ENCODE results near the gene PSME2.

Gene PSME2

DNA sequence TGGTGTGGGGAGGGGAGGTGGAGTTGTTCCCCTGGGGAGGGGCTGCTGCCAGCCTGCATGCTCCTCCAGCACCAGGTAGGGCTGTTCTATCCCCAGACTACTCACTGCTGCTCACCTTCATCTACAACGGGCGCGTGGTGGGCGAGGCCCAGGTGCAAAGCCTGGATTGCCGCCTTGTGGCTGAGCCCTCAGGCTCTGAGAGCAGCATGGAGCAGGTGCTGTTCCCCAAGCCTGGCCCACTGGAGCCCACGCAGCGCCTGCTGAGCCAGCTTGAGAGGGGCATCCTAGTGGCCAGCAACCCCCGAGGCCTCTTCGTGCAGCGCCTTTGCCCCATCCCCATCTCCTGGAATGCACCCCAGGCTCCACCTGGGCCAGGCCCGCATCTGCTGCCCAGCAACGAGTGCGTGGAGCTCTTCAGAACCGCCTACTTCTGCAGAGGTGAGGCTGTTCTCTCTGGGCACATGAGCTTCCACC, 18.1 kb upstream of the PSME2 start:
- Histone ChIP-seq H3K9ac (ENCODE audit: low read depth, low read length) (no peak overlapping the region), H3K27ac (ENCODE audit: low read depth, low read length) (no peak overlapping the region), H3K4me1 (ENCODE audit: control insufficient read depth, insufficient read depth, low read length) (peaks cover 11% of the 10 kb centered on the region; the same call in 1 of the 2 replicates), H3K36me3 (ENCODE audit: control insufficient read depth, insufficient read depth, low read length) (peaks cover 39% of the 10 kb centered on the region), H3K27me3 (ENCODE audit: control insufficient read depth, insufficient read depth, low read length) (no peaks in the 10 kb centered on the region), H3K9me3 (ENCODE audit: control insufficient read depth, insufficient read depth, low read length) (no peaks in the 10 kb centered on the region), H3K4me3 (ENCODE audit: low read depth, low read length) (no peak overlapping the region)

DNA sequence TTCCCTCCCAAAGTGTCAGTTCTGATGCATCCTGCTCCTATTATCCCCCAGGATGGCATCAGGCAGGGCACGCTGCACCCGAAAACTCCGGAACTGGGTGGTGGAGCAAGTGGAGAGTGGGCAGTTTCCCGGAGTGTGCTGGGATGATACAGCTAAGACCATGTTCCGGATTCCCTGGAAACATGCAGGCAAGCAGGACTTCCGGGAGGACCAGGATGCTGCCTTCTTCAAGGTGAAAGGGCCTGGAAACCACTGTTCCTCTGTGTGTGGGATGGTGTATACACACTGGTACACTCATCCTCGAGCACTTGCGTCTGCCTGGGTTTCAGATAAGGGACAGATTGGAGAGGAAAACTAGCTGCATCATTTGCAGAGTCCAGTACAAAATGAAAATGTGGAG, 15.7 kb upstream of the PSME2 start:
- Histone ChIP-seq H3K36me3 (ENCODE audit: control insufficient read depth, insufficient read depth, low read length) (peaks cover 56% of the 10 kb centered on the region), H3K9me3 (ENCODE audit: control insufficient read depth, insufficient read depth, low read length) (no peaks in the 10 kb centered on the region), H3K4me3 (ENCODE audit: low read depth, low read length) (no peak overlapping the region), H3K4me1 (ENCODE audit: control insufficient read depth, insufficient read depth, low read length) (peaks cover 11% of the 10 kb centered on the region; the same call in 1 of the 2 replicates), H3K27ac (ENCODE audit: low read depth, low read length) (no peak overlapping the region), H3K27me3 (ENCODE audit: control insufficient read depth, insufficient read depth, low read length) (no peaks in the 10 kb centered on the region), H3K9ac (ENCODE audit: low read depth, low read length) (no peak overlapping the region)

DNA sequence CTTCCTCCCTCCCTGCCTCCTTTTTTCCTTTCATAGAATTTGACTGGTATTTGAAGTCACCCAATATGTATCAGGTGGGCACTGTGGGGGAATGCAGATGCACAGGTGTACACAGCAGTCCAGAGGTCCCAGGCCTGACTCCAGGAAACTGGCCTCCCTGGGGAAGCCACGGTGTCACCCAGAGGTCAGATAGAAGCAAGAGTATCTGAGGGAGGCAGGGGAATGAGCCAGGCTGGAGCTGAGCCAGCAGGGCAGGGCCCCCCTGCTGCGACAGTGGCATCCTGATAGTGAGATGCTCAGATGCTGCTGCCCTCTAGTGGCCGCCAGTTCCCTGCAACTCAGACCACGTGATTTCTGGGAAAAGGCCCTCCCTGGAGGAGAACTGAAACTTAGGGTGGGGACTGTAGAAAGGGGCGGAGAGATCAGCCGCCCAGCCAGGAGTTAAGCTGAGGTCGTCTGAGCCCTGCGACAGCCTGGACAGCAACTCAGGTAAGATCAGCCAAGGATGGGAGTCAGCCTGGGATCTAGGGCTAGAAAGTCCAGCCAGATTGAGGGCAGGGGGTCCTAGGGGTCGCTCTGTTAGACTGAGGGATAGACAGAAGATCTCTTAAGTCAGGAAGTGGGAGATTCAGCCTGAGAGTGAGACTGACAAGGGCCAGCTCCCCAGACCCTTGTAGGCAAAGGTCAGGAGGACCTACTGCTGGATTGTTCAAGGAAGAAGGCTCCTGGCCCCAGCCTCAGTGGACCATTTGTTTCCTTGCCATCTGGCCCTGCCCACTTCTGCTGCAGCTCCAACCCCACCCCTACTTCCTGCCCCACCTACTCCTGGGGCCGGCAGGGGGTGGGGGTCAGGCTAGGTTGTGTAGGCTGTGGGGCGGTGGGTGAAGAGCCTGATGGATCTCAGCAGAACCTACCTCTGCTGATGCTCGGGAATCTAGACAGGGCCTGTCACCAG, 14.7 kb upstream of the PSME2 start, which contains the start of gene IRF9:
IRF9 (plus strand) TSS at position 416 of the 955 bp plus-strand sequence. CDS start 880 bp downstream, outside the sequence.
- peaks cover 11% of the 10 kb centered on the region; the same call in 1 of the 2 replicates for H3K4me1 ChIP-seq (ENCODE audit: control insufficient read depth, insufficient read depth, low read length)
- H3K27ac ChIP-seq (ENCODE audit: low read depth, low read length): peak within 1 kb of the TSS; percentile 30
- peaks cover 63% of the 10 kb centered on the region for H3K36me3 ChIP-seq (ENCODE audit: control insufficient read depth, insufficient read depth, low read length)
- H3K4me3 ChIP-seq (ENCODE audit: low read depth, low read length): peak within 1 kb of the TSS; percentile 57
- H3K27me3 ChIP-seq (ENCODE audit: control insufficient read depth, insufficient read depth, low read length): no peaks in the 10 kb centered on the region
- no peak within 1 kb of the TSS for H3K9ac ChIP-seq (ENCODE audit: low read depth, low read length)
- no peaks in the 10 kb centered on the region for H3K9me3 ChIP-seq (ENCODE audit: control insufficient read depth, insufficient read depth, low read length)

DNA sequence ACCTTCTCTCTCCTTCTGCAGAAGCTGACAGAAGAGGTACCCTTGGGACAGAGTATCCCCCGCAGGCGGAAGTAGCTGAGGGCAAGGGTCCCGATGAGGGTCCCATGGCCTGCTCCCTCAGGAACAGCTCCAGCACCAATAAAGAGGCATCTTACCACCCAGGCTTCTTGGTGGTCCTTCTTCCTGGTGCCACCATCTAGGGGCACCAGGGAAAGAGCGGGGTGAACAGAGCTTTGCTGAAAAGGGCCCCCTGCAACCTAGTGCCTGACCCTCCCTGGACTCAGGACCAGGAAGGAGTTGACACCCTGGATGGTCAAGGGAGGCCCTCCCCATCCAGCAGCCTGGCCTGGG, 14.1 kb upstream of the PSME2 start:
- peaks cover 11% of the 10 kb centered on the region; the same call in 1 of the 2 replicates for H3K4me1 ChIP-seq (ENCODE audit: control insufficient read depth, insufficient read depth, low read length)
- H3K4me3 ChIP-seq (ENCODE audit: low read depth, low read length): no peak overlapping the region
- no peaks in the 10 kb centered on the region for H3K27me3 ChIP-seq (ENCODE audit: control insufficient read depth, insufficient read depth, low read length)
- H3K27ac ChIP-seq (ENCODE audit: low read depth, low read length): no peak overlapping the region
- H3K9me3 ChIP-seq (ENCODE audit: control insufficient read depth, insufficient read depth, low read length): no peaks in the 10 kb centered on the region
- peaks cover 63% of the 10 kb centered on the region for H3K36me3 ChIP-seq (ENCODE audit: control insufficient read depth, insufficient read depth, low read length)
- H3K9ac ChIP-seq (ENCODE audit: low read depth, low read length): no peak overlapping the region

GRCh38 chr14:24159777-24160498, 13.5 kb upstream of the PSME2 start:
- H3K36me3 ChIP-seq (ENCODE audit: control insufficient read depth, insufficient read depth, low read length): peaks cover 63% of the 10 kb centered on the region
- peaks cover 11% of the 10 kb centered on the region; the same call in 1 of the 2 replicates for H3K4me1 ChIP-seq (ENCODE audit: control insufficient read depth, insufficient read depth, low read length)
- H3K9me3 ChIP-seq (ENCODE audit: control insufficient read depth, insufficient read depth, low read length): no peaks in the 10 kb centered on the region
- H3K4me3 ChIP-seq (ENCODE audit: low read depth, low read length): no peak overlapping the region
- H3K27me3 ChIP-seq (ENCODE audit: control insufficient read depth, insufficient read depth, low read length): no peaks in the 10 kb centered on the region
- no peak overlapping the region for H3K9ac ChIP-seq (ENCODE audit: low read depth, low read length)
- H3K27ac ChIP-seq (ENCODE audit: low read depth, low read length): no peak overlapping the region

- H3K36me3 ChIP-seq (ENCODE audit: control insufficient read depth, insufficient read depth, low read length): peaks cover 65% of the 10 kb centered on the region
Measured at GRCh38 chr14:24157331-24157730, 10.9 kb upstream of the PSME2 start.

DNA sequence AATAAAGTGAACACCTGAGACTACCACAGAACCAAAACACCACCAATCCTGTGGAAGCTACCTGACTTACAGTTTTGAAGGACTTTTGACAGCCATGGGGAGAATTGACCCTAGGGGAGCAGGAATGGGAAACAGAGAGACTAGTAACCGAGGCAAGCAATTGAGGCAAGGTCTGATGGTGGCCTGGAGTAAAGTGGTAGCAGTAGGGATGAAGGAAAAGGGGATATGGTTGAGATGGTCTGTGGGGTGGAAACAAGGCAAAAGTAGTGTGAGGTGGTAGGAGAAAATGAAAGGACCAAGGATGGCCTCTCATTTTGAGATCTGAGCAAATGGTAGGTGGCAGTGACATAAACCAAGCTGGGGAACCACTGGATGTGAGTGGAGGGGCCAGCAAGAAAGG, 10.4 kb upstream of the PSME2 start:
- H3K4me1 ChIP-seq (ENCODE audit: control insufficient read depth, insufficient read depth, low read length): peaks cover 10% of the 10 kb centered on the region; the same call in 1 of the 2 replicates
- no peaks in the 10 kb centered on the region for H3K9me3 ChIP-seq (ENCODE audit: control insufficient read depth, insufficient read depth, low read length)
- no peak overlapping the region for H3K4me3 ChIP-seq (ENCODE audit: low read depth, low read length)
- no peaks in the 10 kb centered on the region for H3K27me3 ChIP-seq (ENCODE audit: control insufficient read depth, insufficient read depth, low read length)
- no peak overlapping the region for H3K27ac ChIP-seq (ENCODE audit: low read depth, low read length)
- no peak overlapping the region for H3K9ac ChIP-seq (ENCODE audit: low read depth, low read length)
- H3K36me3 ChIP-seq (ENCODE audit: control insufficient read depth, insufficient read depth, low read length): peaks cover 70% of the 10 kb centered on the region

More at GRCh38 chr14:24157331-24157730, 10.9 kb upstream of the PSME2 start:
- Histone ChIP-seq H3K27ac (ENCODE audit: low read depth, low read length) (no peak overlapping the region), H3K9me3 (ENCODE audit: control insufficient read depth, insufficient read depth, low read length) (no peaks in the 10 kb centered on the region), H3K4me3 (ENCODE audit: low read depth, low read length) (no peak overlapping the region), H3K9ac (ENCODE audit: low read depth, low read length) (no peak overlapping the region), H3K4me1 (ENCODE audit: control insufficient read depth, insufficient read depth, low read length) (peaks cover 11% of the 10 kb centered on the region; the same call in 1 of the 2 replicates), H3K27me3 (ENCODE audit: control insufficient read depth, insufficient read depth, low read length) (no peaks in the 10 kb centered on the region)

DNA sequence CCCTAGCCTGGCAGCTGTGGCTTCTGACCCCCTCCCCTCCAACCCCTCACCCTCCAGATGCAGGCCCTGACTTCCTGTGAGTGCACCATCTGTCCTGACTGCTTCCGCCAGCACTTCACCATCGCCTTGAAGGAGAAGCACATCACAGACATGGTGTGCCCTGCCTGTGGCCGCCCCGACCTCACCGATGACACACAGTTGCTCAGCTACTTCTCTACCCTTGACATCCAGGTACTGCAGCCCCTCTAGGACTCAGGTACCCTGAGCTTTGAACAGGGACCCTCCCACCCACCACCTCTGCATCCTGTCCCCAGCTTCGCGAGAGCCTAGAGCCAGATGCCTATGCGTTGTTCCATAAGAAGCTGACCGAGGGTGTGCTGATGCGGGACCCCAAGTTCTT, 8.7 kb upstream of the PSME2 start:
- no peaks in the 10 kb centered on the region for H3K9me3 ChIP-seq (ENCODE audit: control insufficient read depth, insufficient read depth, low read length)
- no peak overlapping the region for H3K4me3 ChIP-seq (ENCODE audit: low read depth, low read length)
- no peaks in the 10 kb centered on the region for H3K27me3 ChIP-seq (ENCODE audit: control insufficient read depth, insufficient read depth, low read length)
- H3K36me3 ChIP-seq (ENCODE audit: control insufficient read depth, insufficient read depth, low read length): peaks cover 80% of the 10 kb centered on the region
- no peak overlapping the region for H3K27ac ChIP-seq (ENCODE audit: low read depth, low read length)
- no peaks in the 10 kb centered on the region for H3K4me1 ChIP-seq (ENCODE audit: control insufficient read depth, insufficient read depth, low read length)
- H3K9ac ChIP-seq (ENCODE audit: low read depth, low read length): no peak overlapping the region

DNA sequence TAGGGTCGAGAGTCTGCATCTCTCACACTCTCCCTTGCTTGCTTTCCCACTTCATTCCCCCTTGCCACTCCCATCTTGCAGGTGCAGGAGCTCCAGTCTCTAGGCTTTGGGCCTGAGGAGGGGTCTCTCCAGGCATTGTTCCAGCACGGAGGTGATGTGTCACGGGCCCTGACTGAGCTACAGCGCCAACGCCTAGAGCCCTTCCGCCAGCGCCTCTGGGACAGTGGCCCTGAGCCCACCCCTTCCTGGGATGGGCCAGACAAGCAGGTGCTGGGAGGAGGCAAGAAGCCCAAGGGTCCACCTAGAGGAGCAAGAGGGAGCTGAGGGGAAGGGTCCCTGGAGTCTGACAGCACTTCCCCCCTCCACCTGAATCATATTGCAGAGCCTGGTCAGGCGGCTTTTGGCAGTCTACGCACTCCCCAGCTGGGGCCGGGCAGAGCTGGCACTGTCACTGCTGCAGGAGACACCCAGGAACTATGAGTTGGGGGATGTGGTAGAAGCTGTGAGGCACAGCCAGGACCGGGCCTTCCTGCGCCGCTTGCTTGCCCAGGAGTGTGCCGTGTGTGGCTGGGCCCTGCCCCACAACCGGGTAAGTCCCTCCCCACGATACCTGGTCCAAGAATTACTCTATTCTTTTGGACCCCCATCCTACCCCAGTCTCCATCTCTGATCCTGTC, 5.1 kb upstream of the PSME2 start:
- Histone ChIP-seq H3K27ac (ENCODE audit: low read depth, low read length) (no peak overlapping the region), H3K4me1 (ENCODE audit: control insufficient read depth, insufficient read depth, low read length) (peaks cover 7% of the 10 kb centered on the region), H3K36me3 (ENCODE audit: control insufficient read depth, insufficient read depth, low read length) (peaks cover 68% of the 10 kb centered on the region), H3K4me3 (ENCODE audit: low read depth, low read length) (no peak overlapping the region), H3K9ac (ENCODE audit: low read depth, low read length) (no peak overlapping the region), H3K27me3 (ENCODE audit: control insufficient read depth, insufficient read depth, low read length) (no peaks in the 10 kb centered on the region), H3K9me3 (ENCODE audit: control insufficient read depth, insufficient read depth, low read length) (no peaks in the 10 kb centered on the region)

GRCh38 chr14:24150993-24151392, 4.6 kb upstream of the PSME2 start:
- Histone ChIP-seq H3K36me3 (ENCODE audit: control insufficient read depth, insufficient read depth, low read length) (peaks cover 64% of the 10 kb centered on the region), H3K27ac (ENCODE audit: low read depth, low read length) (no peak overlapping the region), H3K4me3 (ENCODE audit: low read depth, low read length) (no peak overlapping the region), H3K9me3 (ENCODE audit: control insufficient read depth, insufficient read depth, low read length) (no peaks in the 10 kb centered on the region), H3K27me3 (ENCODE audit: control insufficient read depth, insufficient read depth, low read length) (no peaks in the 10 kb centered on the region), H3K9ac (ENCODE audit: low read depth, low read length) (no peak overlapping the region), H3K4me1 (ENCODE audit: control insufficient read depth, insufficient read depth, low read length) (peaks cover 8% of the 10 kb centered on the region)
